ENCODE measurements around the gene TGM2. TPM values are rescaled to one million over a fixed set of nuclear protein-coding genes. Genes with fewer than 3 reads are reported as not detected.

The TGM2 gene
- total RNA-seq, 4 donors from 2014 or later, result 170 to 385 (median 212) TPM

DNA sequence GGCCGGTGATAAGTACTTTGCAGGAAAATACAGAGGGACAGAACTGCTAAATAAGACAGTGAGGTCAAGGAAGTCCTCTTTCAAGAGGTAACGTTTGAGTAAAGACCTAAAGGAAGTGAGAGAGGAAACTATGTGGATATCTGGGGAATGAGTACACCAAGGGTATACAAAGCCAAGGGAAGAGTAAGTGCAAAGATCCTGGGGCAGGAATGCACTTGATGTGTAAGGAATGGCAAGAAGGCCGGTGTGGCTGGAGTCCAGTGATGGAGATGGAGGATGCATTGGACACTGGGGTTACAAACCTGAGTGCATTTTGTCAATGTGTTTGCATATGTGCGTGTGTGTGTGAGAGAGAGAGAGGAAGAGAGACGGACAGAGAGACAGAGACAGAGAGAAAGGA, 32.1 kb upstream of the TGM2 start:
- DNase-seq (ENCODE audit: extremely low spot score), result no peak
- H3K27ac ChIP-seq (replicated peaks in 1 of 4), result no peak overlapping the region
- WGBS, result 89% methylated on average over 5 of the region's 5 CpGs
- no peaks in the 10 kb centered on the region for H3K36me3 ChIP-seq
- TF ChIP-seq POLR2A (IDR thresholded peaks at IDR 0.05; ENCODE audit: low read depth) (no peak), POLR2AphosphoS5 (IDR thresholded peaks at IDR 0.05) (no peak), EP300 (IDR thresholded peaks at IDR 0.05) (no peak)
- TF ChIP-seq, protein P1, sequence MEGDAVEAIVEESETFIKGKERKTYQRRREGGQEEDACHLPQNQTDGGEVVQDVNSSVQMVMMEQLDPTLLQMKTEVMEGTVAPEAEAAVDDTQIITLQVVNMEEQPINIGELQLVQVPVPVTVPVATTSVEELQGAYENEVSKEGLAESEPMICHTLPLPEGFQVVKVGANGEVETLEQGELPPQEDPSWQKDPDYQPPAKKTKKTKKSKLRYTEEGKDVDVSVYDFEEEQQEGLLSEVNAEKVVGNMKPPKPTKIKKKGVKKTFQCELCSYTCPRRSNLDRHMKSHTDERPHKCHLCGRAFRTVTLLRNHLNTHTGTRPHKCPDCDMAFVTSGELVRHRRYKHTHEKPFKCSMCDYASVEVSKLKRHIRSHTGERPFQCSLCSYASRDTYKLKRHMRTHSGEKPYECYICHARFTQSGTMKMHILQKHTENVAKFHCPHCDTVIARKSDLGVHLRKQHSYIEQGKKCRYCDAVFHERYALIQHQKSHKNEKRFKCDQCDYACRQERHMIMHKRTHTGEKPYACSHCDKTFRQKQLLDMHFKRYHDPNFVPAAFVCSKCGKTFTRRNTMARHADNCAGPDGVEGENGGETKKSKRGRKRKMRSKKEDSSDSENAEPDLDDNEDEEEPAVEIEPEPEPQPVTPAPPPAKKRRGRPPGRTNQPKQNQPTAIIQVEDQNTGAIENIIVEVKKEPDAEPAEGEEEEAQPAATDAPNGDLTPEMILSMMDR (IDR thresholded peaks at IDR 0.05), result no peak
- H3K9me3 ChIP-seq, result no peaks in the 10 kb centered on the region
- no peak overlapping the region for H3K4me3 ChIP-seq
- H3K4me1 ChIP-seq, result peaks cover 0 to 3% (median under 1%) of the 10 kb centered on the region in 4 donors
- intact Hi-C loops (cut with DNase I), result no loop called here
- peaks cover 0 to 8% (median 0%) of the 10 kb centered on the region in 4 donors for H3K27me3 ChIP-seq

DNA sequence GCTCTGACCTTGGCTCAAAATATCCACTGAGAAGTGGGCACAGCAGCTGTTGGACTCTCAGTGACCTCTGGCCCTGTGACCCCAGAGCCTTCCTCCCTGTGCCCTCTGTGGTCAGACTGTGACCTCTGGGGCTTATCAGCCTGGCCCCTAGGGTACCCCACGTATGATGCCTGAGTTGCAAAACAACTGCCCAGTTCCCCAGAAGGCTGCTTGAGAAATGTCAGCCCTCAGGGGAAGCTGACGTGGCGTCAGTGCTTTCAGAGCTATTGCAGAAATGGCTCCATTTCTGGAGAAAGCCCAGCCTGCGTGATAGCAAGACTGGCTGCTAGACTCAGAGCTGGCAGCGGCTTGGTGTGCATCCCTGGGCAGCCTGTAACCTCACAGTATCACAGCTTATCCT, 31.5 kb upstream of the TGM2 start:
- no peak overlapping the region for H3K27ac ChIP-seq (replicated peaks in 1 of 4)
- peaks cover 3 to 7% (median 4%) of the 10 kb centered on the region in 4 donors for H3K4me1 ChIP-seq
- TF ChIP-seq POLR2AphosphoS5 (IDR thresholded peaks at IDR 0.05), result peak; percentile 19 to 24
- TF ChIP-seq, protein P1 (IDR thresholded peaks at IDR 0.05), result no peak
- H3K9me3 ChIP-seq, result no peaks in the 10 kb centered on the region
- 54% methylated on average over 5 of the region's 5 CpGs for WGBS
- no peaks in the 10 kb centered on the region for H3K36me3 ChIP-seq
- no peak for DNase-seq (ENCODE audit: extremely low spot score)
- H3K27me3 ChIP-seq, result peaks cover 0 to 8% (median 0%) of the 10 kb centered on the region in 4 donors
- H3K4me3 ChIP-seq, result no peak overlapping the region
- intact Hi-C loops (cut with DNase I), result no loop called here

DNA sequence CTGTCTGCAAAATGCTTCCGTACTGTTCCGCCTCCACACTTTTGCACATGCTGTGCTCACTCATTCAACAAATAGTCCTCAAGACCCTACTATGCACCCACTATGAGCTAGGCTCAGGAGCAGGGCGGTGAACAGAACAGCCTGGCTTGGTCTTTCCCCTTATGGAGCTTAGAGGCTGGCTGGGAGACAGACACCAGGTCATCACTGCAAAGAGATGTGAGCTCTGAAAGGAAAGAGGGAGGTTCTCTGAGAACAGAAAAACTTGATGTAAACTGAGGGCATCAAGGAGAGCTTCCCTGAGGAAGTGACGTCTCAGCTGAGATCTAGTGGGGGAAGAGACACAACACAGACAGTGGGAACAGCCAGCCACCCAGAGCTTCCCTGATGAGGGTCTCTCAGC, 31.0 kb upstream of the TGM2 start:
- 87% methylated on average over 4 of the region's 4 CpGs for WGBS
- TF ChIP-seq POLR2AphosphoS5 (IDR thresholded peaks at IDR 0.05) (no peak), EP300 (IDR thresholded peaks at IDR 0.05) (no peak), POLR2A (IDR thresholded peaks at IDR 0.05; ENCODE audit: low read depth) (no peak)
- TF ChIP-seq, protein P1 (IDR thresholded peaks at IDR 0.05), result no peak
- Histone ChIP-seq H3K9me3 (no peaks in the 10 kb centered on the region), H3K4me1 (peaks cover 3 to 12% (median 10%) of the 10 kb centered on the region in 4 donors), H3K36me3 (no peaks in the 10 kb centered on the region), H3K4me3 (no peak overlapping the region), H3K27ac (replicated peaks in 1 of 4) (no peak overlapping the region), H3K27me3 (peaks cover 0 to 6% (median 0%) of the 10 kb centered on the region in 4 donors)
- no peak for DNase-seq (ENCODE audit: extremely low spot score)
- intact Hi-C loops (cut with DNase I), result no loop called here

DNA sequence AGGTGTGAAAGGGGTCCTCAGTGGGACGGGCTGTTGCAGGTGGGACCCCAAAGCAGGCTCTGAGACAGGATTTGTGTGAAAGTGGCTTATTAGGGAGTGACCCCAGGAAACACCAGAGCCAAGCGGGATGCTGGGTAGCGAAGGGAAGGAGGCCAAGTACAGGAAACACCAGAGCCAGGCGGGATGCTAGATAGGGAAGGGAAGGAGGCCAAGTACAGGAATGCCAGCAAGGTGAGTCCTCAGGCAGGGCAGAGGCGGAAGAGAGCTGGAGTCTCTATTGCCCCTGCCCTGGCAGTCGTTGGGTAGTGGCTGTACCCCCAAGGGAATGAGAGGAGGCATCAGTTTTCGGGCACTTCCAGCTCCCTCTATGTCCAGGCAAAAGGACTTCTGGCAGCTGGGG, 30.5 kb upstream of the TGM2 start:
- no peaks in the 10 kb centered on the region for H3K9me3 ChIP-seq
- H3K27ac ChIP-seq (replicated peaks in 1 of 4), result no peak overlapping the region
- intact Hi-C loops (cut with DNase I), result no loop called here
- 93% methylated on average over 7 of the region's 7 CpGs for WGBS
- peaks cover 3 to 18% (median 15%) of the 10 kb centered on the region in 4 donors for H3K4me1 ChIP-seq
- TF ChIP-seq EP300 (IDR thresholded peaks at IDR 0.05) (no peak), POLR2AphosphoS5 (IDR thresholded peaks at IDR 0.05) (no peak), POLR2A (IDR thresholded peaks at IDR 0.05; ENCODE audit: low read depth) (no peak)
- TF ChIP-seq, protein P1 (IDR thresholded peaks at IDR 0.05), result no peak
- H3K36me3 ChIP-seq, result no peaks in the 10 kb centered on the region
- no peak overlapping the region for H3K4me3 ChIP-seq
- DNase-seq (ENCODE audit: extremely low spot score), result no peak
- peaks cover 0 to under 1% (median 0%) of the 10 kb centered on the region in 4 donors for H3K27me3 ChIP-seq

DNA sequence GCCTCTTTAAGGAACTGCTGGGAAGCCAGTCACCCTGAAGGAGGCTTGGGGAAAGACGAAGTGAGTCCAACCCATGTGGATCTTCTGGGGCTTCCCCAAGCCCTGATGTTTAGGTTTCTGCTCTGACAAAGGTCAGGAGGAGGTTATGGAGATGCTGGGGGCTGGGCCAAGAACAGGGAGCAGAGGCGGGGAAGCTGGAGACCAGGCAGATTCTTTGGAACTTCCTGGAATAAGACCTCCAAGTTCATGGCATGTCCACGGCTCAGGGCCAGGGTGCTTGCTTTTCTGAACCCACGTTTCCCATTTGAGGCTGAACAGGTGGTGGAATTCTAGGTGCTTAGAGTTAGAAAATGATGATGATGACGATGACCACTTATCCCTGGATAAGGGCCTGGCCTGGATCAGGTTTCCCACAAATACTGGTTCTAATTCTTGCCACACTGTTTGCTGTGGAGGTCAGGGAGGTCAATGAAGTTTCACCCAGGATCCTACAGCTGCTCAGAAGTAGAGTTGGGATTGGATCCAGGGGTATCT, 30.0 kb upstream of the TGM2 start:
- Histone ChIP-seq H3K4me1 (peaks cover 3 to 21% (median 16%) of the 10 kb centered on the region in 4 donors), H3K36me3 (no peaks in the 10 kb centered on the region), H3K27me3 (no peaks in the 10 kb centered on the region), H3K4me3 (no peak overlapping the region), H3K27ac (replicated peaks in 1 of 4) (no peak overlapping the region), H3K9me3 (no peaks in the 10 kb centered on the region)
- DNase-seq (ENCODE audit: extremely low spot score), result no peak
- TF ChIP-seq POLR2AphosphoS5 (IDR thresholded peaks at IDR 0.05) (no peak), POLR2A (IDR thresholded peaks at IDR 0.05; ENCODE audit: low read depth) (no peak), EP300 (IDR thresholded peaks at IDR 0.05) (no peak)
- TF ChIP-seq, protein P1 (IDR thresholded peaks at IDR 0.05), result no peak
- intact Hi-C loops (cut with DNase I), result no loop called here
- WGBS, result 72% methylated on average over 5 of the region's 5 CpGs

Measured in esophagus muscularis mucosa (tissue), 4 donors.